ENCODE measurements around the gene KIF24. TPM values are rescaled to one million over a fixed set of nuclear protein-coding genes. Genes with fewer than 3 reads are reported as not detected.

The KIF24 gene
- total RNA-seq, 1 experiment from 2014 or later: 4.2 TPM

DNA sequence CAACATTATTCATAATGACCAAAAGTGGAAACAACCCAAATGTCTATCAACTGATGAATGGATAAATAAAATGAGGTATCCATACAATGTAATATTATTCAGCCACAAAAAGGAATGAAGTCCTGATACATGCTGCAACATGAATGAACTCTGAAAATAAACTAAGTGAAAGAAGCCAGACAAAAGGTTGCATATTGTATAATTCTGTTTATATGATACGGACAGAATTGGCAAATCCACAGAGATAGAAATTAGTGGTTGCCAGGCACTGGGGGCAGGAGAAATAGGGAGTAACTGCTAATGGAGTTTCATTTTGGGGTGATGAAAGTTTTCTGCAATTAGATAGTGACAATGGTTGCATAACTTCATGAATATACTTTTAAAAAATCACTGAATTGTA, 47.0 kb downstream of the KIF24 start:
- no peak for DNase-seq
- Mint-ChIP-seq H3K4me3 (ENCODE audit: low read depth, unreplicated experiment) (no peak overlapping the region), H3K4me1 (ENCODE audit: low read depth, unreplicated experiment) (no peaks in the 10 kb centered on the region), H3K27me3 (ENCODE audit: unreplicated experiment) (no peaks in the 10 kb centered on the region), H3K27ac (ENCODE audit: unreplicated experiment) (no peak overlapping the region), H3K9me3 (ENCODE audit: low read depth, unreplicated experiment) (no peaks in the 10 kb centered on the region), H3K36me3 (ENCODE audit: insufficient read depth, unreplicated experiment) (no peaks in the 10 kb centered on the region)
- TF ChIP-seq, protein P1, sequence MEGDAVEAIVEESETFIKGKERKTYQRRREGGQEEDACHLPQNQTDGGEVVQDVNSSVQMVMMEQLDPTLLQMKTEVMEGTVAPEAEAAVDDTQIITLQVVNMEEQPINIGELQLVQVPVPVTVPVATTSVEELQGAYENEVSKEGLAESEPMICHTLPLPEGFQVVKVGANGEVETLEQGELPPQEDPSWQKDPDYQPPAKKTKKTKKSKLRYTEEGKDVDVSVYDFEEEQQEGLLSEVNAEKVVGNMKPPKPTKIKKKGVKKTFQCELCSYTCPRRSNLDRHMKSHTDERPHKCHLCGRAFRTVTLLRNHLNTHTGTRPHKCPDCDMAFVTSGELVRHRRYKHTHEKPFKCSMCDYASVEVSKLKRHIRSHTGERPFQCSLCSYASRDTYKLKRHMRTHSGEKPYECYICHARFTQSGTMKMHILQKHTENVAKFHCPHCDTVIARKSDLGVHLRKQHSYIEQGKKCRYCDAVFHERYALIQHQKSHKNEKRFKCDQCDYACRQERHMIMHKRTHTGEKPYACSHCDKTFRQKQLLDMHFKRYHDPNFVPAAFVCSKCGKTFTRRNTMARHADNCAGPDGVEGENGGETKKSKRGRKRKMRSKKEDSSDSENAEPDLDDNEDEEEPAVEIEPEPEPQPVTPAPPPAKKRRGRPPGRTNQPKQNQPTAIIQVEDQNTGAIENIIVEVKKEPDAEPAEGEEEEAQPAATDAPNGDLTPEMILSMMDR (IDR thresholded peaks at IDR 0.05; ENCODE audit: unreplicated experiment): no peak
- BruUV-seq (replicated peaks): no TSS peak
- intact Hi-C loops (cut with micrococcal nuclease; ENCODE audit: unreplicated experiment): no loop called here
- CTCF ChIA-PET: no interaction called here

DNA sequence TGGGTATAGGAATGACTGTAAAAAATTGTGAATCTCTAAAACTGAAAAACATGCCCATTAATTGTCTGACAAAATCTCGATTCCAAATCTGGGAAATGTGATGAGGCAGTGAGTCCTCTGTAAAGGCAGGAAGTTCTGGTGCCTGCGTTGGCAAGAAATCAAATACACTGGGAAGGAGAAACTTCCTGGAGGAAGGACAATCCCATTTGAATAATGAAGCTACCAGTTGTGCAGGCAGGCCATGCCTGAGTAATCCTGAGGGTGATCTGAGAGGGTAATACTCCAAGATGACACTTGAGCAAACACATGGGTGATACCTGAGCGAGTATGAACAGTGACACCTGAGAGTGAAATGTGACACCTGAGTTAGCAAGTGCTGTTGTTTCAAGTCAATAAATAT, 49.7 kb downstream of the KIF24 start:
- no TSS peak for BruUV-seq (replicated peaks)
- no peak for DNase-seq
- Mint-ChIP-seq H3K9me3 (ENCODE audit: low read depth, unreplicated experiment) (no peaks in the 10 kb centered on the region), H3K27ac (ENCODE audit: unreplicated experiment) (no peak overlapping the region), H3K4me3 (ENCODE audit: low read depth, unreplicated experiment) (no peak overlapping the region), H3K4me1 (ENCODE audit: low read depth, unreplicated experiment) (no peaks in the 10 kb centered on the region), H3K36me3 (ENCODE audit: insufficient read depth, unreplicated experiment) (no peaks in the 10 kb centered on the region), H3K27me3 (ENCODE audit: unreplicated experiment) (no peaks in the 10 kb centered on the region)
- TF ChIP-seq, protein P1 (IDR thresholded peaks at IDR 0.05; ENCODE audit: unreplicated experiment): no peak
- intact Hi-C loops (cut with micrococcal nuclease; ENCODE audit: unreplicated experiment): no loop called here
- CTCF ChIA-PET: no interaction called here

Other genes starting within 250 kb of the KIF24 start
- 20.8 and 24.4 TPM in 2 replicates for gene DCAF12, start 202.6 kb downstream of the KIF24 start, total RNA-seq (2022)
- 29.4 and 30.7 TPM in 2 replicates for gene UBAP1, start 150.2 kb downstream of the KIF24 start, total RNA-seq (2022)
- gene NUDT2, start 301 bp upstream of the KIF24 start, total RNA-seq (2022): 10.1 and 12.2 TPM in 2 replicates
- gene MYORG, start 47.6 kb upstream of the KIF24 start, total RNA-seq (2022): 11.5 and 12.5 TPM in 2 replicates
- 10.3 and 13.1 TPM in 2 replicates for gene FAM219A, start 129.3 kb upstream of the KIF24 start, total RNA-seq (2022)
- gene DNAI1, start 129.5 kb upstream of the KIF24 start, total RNA-seq (2022): not detected in 2 replicates
- gene ENHO, start 193.7 kb upstream of the KIF24 start, total RNA-seq (2022): not detected in 2 replicates

All from Calu3 (cell line).